Heart left ventricle (tissue), 13 donors: Measurements from ENCODE around the gene UBXN7.

ENCODE experiments used
- POLR2A ChIP-seq, 2 donors: fragments of 450-650 bp; IDR thresholded peaks; one replicate each; pipeline ENCODE4 v1.6.1; 2017; ENCODE audit warnings: antibody characterized with exemption in 2 of 2, mild to moderate bottlenecking in 2 of 2, moderate library complexity in 2 of 2
- TF ChIP-seq, protein P1 (sequence below), 12 donors: fragments of 200-600 bp; sonication (generic) in 4 of 12; IDR thresholded peaks; one replicate each; pipeline versions ENCODE4 v1.5.0 to v1.8.0; 2018 to 2022; ENCODE audit warnings: antibody characterized with exemption in 12 of 12, mild to moderate bottlenecking in 5 of 12
- donor health status: ischemic (EF 13 %, LVEDD 7.1; RV severe dilation, severe dysfunction).
- donor health status: DM: no; HTN: yes; CAD: no.
- donor health status: DM: no; HTN: no; CAD: no.
- donor health status: ischemic (EF 25% LVEDD 6.9; RV normal size, moderate dysfunction).
- donor health status: ischemic (EF 25% LVEDD 5.7; RV mildly dilated, moderate dysfunction).
- donor health status: ischemic (EF 35%, LVEDD 5.7; RV mildly dilated, moderate dysfunction).
- donor health status: nonischemic (EF 11% LVEDD 7.7; RV severe dilation, severe dysfunction).
- donor health status: DM: yes; HTN: yes; CAD: no.
- donor health status: PGD.
- donor health status: ischemic (EF 29% LVEDD 5.4; RV normal size, mild dysfunction).
- donor health status: nonischemic (EF 23%, LVEDD 6.1; RV moderate dilation, normal function).

DNA sequence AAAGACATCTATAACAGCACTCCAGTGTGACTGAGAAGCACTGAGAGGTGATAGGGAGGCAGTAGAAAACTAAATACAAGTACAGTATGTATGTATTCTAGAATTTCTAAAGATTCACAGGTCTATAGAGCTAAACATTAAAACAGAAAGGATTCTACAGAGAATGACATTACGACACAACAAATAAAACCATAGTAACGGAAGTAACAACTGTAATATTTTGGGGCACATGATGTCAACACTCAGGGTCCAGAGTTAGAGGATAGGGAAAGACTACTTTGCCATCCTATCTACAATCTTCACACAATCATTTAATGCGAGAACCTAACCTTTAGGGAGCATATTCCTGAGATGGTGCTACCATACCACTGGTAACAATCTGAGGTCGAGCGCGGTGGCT is 13.6 kb downstream of the UBXN7 start:
- TF ChIP-seq, protein P1, sequence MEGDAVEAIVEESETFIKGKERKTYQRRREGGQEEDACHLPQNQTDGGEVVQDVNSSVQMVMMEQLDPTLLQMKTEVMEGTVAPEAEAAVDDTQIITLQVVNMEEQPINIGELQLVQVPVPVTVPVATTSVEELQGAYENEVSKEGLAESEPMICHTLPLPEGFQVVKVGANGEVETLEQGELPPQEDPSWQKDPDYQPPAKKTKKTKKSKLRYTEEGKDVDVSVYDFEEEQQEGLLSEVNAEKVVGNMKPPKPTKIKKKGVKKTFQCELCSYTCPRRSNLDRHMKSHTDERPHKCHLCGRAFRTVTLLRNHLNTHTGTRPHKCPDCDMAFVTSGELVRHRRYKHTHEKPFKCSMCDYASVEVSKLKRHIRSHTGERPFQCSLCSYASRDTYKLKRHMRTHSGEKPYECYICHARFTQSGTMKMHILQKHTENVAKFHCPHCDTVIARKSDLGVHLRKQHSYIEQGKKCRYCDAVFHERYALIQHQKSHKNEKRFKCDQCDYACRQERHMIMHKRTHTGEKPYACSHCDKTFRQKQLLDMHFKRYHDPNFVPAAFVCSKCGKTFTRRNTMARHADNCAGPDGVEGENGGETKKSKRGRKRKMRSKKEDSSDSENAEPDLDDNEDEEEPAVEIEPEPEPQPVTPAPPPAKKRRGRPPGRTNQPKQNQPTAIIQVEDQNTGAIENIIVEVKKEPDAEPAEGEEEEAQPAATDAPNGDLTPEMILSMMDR (IDR thresholded peaks at IDR 0.05), result no peak
- no peak for TF ChIP-seq POLR2A (IDR thresholded peaks at IDR 0.05)
